NCI-H510A (cell line): Measurements from ENCODE around the gene UGP2.
A peak's percentile ranks its signal among the peaks of the same experiment; 100 is the strongest.
"Not testable (repeated sequence)": the region's sequence is repeated elsewhere in the genome, so short reads cannot be mapped to it uniquely, and the experiment has no call there.

Experiments
- DNase-seq: peaks from one replicate; lab custom pipeline; 2025; lab: John Stamatoyannopoulos, UW

UGP2 gene

DNA sequence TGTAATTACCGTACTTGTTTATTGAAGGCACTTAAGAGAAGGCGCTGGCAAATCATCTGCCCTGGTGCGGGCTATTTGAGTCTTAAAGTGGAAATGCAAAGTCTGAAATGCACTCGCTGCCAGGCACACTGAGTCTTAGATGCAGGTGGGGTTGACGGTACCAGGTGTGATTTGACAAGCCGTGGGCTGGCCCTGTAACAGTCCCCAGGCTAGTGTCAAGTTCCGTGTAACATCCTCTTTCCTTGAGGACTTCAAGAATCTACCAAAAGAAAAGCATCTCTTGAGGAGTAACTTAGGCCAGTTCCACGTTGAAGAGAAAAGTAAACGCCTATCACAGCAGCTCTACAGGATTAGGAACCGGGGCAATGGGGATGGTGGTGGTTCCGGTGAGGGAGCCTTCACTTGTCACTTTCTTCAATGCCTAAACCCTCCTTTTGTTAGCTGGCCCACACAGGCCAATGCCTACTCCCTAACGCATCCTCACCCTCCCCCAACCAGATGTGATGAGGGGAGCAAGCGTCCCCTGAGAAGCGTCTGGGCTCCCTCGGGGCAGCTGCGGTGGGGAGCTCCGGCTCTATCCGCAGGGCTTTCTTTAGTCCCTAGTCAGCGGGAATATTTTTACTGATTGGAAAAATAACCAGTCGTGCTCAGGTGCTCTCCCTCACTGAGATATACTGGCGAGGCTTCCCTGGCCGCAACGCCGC lies 1.5 kb upstream of the UGP2 start:
- DNase-seq: no peak

DNA sequence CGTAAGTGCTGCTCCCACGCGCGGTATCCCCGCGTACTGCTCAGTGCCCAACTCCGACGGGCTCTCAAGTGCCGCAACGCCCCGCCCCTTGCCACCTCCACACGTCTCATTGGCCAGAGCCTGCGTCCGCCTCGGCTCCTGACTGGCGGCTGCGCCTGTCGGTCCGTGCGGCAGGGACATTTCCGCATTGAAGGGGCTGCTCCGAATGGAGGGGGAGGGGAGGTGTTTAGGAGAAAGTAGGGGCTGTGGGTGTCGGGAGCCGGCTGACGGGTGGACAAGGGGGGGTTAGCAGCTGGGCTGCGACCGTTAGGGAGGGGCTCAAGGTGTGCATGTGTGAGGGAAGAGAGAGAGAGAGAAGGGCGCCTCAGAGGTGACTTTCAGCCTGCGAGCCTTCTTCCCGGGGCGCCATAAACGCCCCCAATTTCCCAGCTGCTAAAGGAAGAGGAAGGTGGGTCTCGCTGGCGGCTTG lies 877 bp upstream of the UGP2 start:
- peak; percentile 97 for DNase-seq

DNA sequence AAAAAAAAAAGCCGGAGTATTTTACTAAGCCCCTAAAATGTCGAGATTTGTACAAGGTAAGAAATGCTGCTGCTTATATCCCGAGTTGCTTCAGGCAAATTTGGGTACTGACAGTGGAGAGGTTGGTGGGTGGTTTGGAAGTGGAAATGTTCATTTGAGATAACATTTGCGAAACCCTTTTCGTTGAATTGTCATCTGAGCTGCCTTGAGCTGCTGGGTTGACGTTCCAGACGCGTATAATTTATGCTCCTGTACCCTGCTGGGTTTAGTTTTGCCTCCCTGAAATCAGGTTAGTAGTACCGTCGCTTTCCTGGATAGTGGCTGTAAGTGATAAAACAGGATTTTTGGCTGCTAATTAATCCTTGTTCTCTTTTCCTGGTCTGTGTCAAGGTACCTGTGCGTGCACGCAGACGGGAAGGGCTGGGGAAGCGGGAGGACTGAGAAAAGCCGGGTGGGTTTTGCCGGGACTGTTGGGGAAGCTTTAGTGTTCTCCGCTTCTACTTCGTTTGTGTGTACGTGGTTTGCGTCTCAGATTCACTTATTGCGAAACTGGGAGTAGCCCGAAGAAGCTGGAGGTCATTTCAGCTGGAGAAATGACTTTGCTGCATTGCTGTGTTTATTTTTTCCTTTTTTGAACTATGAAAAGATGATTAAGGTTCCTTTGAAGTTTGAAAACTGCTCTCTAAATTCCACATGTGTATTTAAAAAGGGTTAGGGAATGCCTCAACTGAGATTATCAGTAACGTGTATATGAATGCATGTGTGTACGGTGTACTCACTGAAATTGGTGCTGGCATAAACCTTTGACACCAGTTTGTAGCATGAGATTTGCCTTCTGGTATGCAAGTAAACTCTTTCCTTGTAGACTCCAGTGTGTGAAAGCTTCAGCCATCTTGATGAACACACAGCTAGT lies 709 bp downstream of the UGP2 start:
- peak; percentile 16 for DNase-seq

- DNase-seq: no peak
Measured at GRCh38 chr2:63843093-63843492, 1.4 kb downstream of the UGP2 start.

DNA sequence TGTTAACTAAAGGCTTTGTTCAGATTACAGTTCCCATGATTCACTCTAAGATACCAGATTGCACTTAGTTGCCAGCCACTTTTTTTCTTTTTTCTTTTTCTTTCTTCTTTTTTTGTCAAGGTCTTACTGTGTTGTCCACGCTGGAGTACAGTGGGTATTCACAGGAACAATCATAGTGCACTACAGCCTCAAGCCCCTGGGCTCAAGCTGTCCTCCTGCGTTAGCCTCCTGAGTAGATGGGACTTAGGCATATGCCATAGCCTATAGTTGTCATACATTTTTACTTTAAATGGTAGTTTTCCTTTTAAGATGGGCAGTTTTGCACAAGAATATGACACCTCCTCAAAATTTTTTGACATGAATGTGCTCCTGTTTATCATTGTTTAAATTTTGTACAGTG lies 2.1 kb downstream of the UGP2 start:
- no peak for DNase-seq

- no peak for DNase-seq
Measured at GRCh38 chr2:63844616-63845015, 2.9 kb downstream of the UGP2 start.

DNA sequence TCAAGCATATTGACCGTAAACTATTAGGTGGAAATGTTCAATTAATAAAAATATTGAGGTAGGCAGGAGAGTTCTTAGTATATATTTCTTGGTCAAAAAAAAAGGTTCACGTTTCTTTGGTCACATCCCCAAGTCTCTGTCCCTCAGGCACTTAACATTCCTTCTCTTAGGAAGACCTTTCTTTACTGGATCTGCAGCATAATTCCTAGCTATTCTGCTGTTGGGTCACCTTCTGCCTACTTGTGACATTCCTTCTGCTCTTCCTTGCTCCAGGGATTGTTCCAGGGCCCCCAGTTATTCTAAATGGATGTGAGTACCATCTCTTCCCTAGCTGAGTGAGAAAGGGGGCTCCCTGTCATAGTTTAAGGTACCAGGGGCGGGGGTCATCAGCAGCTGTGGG lies 4.2 kb downstream of the UGP2 start:
- DNase-seq: no peak

DNA sequence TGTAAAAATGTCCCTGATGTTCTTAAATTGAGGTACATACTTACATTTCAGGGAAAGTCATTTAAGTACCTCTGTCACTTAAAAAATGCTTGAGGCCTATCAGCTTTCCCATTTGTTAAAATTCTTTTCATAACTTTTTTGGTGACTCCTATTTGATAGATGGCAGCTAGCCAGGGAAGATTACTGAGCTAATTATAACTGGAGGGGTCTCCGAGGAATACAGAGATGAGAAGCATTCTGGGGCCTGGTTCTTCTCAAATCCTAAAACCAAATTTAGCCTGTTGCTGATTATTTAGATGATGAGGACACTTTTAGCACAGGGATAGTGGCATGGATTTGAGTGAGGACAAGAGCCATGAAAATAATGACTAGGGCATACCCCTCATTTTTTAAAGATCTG lies 4.8 kb downstream of the UGP2 start:
- DNase-seq: no peak

- not testable (repeated sequence) for DNase-seq
Measured at GRCh38 chr2:63847571-63847970, 5.9 kb downstream of the UGP2 start.

- DNase-seq: no peak
Measured at GRCh38 chr2:63849381-63850203, 7.9 kb downstream of the UGP2 start.

DNA sequence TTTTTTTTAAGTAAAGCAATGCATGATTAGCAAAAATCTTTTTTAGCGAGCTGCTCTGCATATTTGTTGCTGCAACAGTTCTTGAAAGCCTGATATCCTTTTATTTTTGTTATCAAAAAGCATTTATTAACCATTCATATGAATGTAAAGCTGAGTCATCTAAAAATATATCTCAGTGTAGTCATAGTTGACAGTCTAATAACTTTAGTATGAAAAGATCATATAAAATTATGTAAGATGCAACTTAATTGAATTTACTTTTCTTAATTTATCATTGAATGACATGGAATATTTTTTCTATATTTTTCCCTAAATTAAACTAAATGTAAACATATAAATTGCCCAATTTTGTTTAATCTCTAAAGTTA lies 8.5 kb downstream of the UGP2 start:
- DNase-seq: no peak

DNA sequence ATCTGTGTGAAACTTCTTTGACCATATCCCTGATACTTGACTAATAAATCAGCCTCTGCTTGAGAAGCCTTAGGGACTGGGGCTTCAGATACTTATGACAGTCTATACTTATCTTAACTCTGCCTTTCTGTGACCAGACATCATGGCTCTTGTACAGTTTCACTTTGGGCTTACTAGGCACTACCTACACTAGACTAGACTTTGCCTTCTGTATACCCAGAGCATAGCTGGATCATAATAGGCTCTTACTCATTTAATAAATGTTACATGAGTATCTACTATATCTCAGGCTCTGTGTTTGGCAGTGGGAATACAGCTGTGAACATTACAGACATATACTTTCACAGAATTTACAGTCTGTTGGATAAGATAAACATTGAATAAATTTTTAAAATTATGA lies 9.0 kb downstream of the UGP2 start:
- no peak for DNase-seq

GRCh38 chr2:63851691-63852311 lies 10.1 kb downstream of the UGP2 start:
- no peak for DNase-seq

DNA sequence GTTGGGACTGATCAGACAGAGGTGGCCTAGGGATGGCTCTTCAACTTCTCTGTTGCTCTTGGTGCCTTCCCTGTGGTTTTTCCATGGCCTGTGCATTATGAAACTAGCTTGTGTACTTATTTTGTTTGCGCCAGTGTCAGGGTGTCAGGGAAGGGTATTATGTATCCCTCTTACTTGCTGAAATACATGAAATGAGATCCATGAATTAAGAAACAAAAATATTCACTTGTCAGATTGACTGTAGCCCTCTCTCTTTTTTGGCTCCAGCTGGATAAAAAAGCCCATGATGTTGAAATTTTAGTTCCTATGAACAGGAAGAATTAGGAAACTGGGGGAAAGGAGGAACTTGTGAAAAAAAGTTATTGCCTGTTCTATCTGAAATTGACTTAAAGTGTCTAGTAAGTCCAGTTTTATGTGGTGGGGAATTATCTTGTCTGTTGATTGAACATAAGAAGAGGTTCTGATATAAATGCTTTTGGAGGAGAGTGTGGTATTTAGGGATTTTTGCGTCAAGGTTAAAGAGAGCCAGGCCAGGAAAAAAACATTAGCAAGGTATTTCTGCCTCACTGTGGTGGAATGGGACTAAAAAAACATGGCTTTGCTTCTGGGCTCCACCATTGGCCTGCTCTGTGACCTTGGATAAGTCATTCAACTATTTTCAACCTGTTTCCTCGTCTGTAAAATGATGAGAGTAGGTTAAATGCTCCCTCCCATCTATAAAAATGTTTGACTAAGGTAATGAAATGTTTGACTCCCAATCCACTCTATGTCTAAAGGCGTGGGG lies 12.0 kb downstream of the UGP2 start:
- no peak for DNase-seq

- no peak for DNase-seq
Measured at GRCh38 chr2:63855418-63856302, 14.0 kb downstream of the UGP2 start.

DNA sequence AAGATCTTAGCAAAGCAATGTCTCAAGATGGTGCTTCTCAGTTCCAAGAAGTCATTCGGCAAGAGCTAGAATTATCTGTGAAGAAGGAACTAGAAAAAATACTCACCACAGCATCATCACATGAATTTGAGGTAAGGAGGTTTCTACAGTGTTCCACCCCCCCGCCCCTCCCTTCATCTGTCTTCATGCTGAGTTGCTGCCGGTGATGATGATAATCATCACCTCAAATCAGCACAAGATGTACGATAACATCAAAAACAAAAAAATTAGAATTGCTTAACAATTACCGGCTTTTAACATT lies 14.6 kb downstream of the UGP2 start:
- no peak for DNase-seq

DNA sequence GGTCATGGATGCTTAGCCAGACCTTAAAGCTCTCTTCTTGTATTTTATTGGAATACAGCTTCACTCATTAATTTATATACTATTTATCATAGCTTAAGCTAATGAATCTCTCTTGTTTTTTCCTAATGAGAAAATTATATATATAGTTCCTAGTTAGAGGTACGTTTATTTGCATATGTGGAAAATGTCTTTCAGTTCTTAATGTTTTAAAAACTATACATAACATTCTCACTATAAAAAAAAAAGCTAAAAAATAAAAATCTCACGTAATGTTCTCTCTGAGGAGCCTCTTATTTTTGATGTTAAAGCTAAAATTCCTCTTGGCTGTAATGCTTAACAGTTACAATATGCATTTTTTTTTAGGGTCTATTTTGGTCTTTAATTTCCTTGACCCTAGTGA lies 16.6 kb downstream of the UGP2 start:
- no peak for DNase-seq

DNA sequence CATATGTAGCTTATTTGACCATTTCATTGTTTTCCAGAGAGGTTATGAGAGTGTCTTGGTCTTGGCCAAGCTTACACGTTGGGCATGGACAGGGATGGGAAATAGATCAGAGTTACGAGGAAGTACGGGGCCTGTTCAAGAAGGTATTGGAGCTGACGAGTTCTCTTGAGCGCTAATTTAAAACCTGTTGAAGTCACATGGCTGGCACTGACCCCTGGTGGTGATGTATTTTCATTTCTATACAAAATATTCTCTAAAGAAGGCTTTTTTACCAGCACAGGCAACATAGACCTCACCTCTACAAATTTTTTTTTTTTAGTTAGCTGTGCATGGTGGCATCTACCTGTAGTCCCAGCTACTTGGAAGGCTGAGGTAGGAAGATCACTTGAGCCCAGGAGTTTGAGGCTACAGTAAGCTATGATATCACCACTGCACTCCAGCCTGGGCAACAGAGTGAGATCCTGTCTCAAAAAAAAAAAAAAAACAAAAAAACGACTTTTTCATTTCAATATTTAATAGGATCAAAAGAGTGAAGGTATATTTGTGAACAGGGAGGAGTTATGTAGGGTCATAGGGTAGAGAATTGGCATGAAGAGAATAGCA lies 19.6 kb downstream of the UGP2 start:
- peak; percentile 7 for DNase-seq

- no peak for DNase-seq
Measured at GRCh38 chr2:63862806-63863205, 21.1 kb downstream of the UGP2 start.

DNA sequence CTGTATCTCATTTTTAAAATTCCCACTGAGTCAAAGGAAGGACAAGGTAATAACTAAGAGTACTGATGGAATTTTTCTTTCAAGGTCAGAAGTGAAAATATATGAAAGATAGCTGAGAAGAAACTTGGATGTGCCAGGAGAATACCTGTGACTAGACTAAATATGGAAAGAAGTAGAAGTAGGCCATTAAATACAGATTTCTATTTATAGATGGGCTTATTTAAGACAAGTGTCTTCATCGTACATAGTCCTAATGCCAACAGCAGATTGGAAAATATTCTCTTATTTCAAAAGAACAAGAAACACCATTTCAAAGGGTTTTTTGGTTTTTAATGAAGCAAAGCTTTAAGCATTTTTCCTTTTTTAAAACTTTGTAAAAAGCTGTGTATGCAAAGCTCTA lies 22.0 kb downstream of the UGP2 start:
- DNase-seq: no peak
